SH-SY5Y (cell line): ENCODE data around the gene CCDC179.

ENCODE experiments used
- GATA2 ChIP-seq: IDR thresholded peaks from 2 replicates; pipeline ENCODE4 v1.6.1; 2011; ENCODE audit warnings: mild to moderate bottlenecking, low read depth, low read length
- GATA3 ChIP-seq: IDR thresholded peaks from 2 replicates; pipeline ENCODE4 v1.6.1; 2011; ENCODE audit warnings: low read depth, mild to moderate bottlenecking, low read length, moderate library complexity

DNA sequence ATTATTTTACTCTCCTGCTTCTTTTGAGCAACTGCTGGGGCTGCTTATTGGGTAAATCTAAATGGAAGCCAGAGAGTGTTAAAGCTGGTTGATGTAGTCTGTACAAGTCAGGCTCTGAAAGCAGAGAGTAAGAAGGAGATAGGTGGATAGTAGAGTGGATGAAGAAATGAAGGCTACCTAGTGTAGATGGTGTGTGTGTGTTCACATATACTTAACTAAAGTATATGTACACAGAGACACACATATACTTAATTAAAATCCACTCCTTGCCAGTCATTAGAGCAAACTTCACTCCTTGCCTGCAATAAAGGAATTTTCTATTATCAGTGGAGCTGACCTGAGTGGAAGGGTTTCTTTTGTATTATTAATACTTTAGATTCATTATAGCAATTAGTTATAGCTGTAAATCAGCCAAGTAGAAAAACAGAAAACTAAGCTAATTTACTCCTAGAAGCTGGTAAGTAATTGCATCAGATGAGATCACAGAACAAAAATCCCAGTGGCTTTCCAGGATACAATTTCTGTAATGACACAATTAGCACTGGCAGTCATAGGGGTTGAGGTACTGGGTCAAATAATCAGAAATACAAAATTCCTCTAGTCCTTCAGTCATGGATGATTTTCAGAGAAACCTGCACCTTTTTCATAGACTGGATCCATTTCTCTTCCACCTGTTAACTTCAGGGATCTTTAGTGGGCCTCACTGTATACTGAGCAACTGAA, 40.7 kb upstream of the CCDC179 start:
- no peak for TF ChIP-seq GATA2
- TF ChIP-seq GATA3, result no peak
